Hepatic stellate cell (primary cell): ENCODE data around the gene RALGPS2.
"Not testable (repeated sequence)": the region's sequence is repeated elsewhere in the genome, so short reads cannot be mapped to it uniquely, and the experiment has no call there.

Experiments
- DNase-seq: peaks from one replicate; pipeline ENCODE4 v3.0.0; 2011; ENCODE audit warnings: low spot score

The RALGPS2 gene

GRCh38 chr1:178942285-178943198, 217.5 kb downstream of the RALGPS2 start:
- DNase-seq, result no peak

DNA sequence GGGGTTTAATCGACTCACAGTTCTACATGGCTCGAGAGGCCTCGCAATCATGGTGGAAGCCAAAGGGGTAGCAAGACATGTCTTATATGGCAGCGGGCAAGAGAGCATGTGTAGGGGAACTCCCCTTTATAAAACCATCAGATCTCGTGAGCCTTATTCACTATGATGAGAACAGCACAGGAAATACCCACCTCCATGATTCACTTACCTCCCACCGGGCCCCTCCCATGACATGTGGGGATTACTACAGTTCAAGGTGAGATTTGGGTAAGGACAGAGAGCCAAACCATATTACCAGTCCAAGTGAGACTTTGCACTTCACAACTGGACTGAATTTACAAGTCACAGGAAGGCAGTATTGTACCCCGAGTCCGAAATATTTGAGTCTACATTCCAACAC, 219.7 kb downstream of the RALGPS2 start:
- DNase-seq, result no peak

GRCh38 chr1:178945763-178946266, 220.8 kb downstream of the RALGPS2 start:
- no peak for DNase-seq

GRCh38 chr1:178946416-178946815, 221.4 kb downstream of the RALGPS2 start:
- DNase-seq, result no peak

DNA sequence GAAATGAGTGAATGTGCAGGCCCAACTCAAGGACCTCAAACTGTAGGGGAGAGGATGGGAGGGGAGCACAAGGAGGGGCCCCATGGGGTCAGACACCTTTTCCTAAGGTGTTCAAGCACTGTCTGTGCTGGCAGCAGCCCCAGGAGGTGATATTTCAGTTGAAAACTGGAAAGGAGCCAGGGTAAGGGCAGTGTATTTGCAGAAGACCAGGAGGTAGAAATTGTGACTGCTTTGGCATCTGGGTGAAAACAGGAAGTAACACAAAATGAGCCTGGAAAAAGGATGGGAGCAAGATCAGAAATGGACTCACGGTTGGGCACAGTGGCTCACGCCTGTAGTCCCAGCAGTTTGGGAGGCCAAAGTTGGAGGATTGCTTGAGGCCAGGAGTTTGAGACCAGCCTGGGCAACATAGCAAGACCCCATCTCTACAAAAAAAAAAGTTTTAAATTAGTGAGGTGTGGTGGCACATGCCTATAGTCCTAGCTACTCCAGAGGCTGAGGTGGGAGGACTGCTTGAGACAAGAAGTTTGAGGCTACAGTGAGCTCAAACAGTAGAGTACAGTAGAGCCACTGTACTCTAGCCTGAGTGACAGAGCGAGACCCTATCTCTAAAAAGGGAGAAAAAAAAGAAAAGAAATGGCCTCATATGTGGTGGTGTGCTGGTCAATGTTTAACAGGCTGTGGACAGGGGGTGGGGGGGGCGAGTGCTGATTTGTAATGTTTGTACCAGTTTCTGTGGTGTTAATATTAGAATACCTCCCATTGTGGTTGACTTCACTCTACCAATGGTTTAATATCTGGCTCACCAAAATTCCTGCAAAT, 222.0 kb downstream of the RALGPS2 start:
- DNase-seq, result no peak

DNA sequence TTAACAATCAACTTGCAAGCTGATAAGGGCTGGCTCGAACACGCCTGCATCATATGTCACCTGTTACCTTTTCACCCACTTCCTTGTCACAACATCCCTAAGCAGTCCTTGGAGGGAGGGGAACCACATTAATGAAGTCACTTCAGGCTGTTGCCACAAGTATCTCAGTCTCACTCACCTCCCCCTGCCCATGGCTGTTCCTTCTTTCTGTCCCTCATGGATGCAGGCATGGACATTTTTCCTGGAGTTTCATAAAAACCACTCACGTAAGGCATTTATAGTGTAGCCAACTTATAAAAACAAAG, 222.6 kb downstream of the RALGPS2 start:
- DNase-seq, result no peak

- no peak for DNase-seq
These were observed 223.6 kb downstream of the RALGPS2 start for GRCh38 chr1:178948676-178949075.

DNA sequence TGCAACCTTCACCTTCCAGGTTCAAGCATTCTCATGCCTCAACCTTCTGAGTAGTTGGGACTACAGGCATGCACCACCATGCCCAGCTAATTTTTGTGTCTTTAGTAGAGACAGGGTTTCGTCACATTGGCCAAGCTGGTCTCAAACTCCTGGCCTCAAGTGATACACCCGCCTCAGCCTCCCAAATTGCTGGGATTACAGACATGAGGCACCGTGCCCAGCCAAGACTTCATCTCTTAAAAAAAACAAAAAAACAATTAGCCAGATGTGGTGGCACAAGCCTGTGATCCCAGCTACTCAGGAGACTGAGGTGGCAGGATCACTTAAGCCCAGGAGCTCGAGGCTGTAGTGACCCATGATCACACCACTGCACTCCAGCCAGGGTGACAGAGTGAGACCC, 224.8 kb downstream of the RALGPS2 start:
- not testable (repeated sequence) for DNase-seq

- no peak for DNase-seq
These were observed 226.6 kb downstream of the RALGPS2 start for GRCh38 chr1:178951600-178951999.

DNA sequence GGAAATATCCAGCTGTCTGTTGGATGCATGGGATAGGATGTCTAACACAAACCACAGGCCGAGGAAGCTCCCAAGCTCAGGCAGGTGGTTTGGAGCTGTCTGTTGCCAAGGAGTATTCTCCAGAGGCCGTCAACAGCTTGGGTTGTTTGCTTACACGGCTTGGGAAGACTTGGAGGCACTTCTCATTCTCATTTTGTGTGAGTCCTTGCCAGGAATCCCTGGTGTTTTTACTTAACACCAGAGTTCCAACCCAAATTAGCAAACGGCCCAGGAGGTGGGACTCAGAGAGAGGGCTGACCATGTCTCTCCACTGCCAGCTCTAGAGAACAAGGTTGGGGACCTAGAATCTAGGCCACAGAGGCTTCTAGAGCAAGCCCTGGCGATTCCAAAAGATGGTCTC, 228.0 kb downstream of the RALGPS2 start:
- no peak for DNase-seq

- DNase-seq, result no peak
These were observed 228.7 kb downstream of the RALGPS2 start for GRCh38 chr1:178953538-178954324.

- no peak for DNase-seq
These were observed 229.3 kb downstream of the RALGPS2 start for GRCh38 chr1:178954325-178954690.

GRCh38 chr1:178954937-178955336, 229.9 kb downstream of the RALGPS2 start:
- no peak for DNase-seq

GRCh38 chr1:178955391-178955954, 230.4 kb downstream of the RALGPS2 start:
- no peak for DNase-seq

DNA sequence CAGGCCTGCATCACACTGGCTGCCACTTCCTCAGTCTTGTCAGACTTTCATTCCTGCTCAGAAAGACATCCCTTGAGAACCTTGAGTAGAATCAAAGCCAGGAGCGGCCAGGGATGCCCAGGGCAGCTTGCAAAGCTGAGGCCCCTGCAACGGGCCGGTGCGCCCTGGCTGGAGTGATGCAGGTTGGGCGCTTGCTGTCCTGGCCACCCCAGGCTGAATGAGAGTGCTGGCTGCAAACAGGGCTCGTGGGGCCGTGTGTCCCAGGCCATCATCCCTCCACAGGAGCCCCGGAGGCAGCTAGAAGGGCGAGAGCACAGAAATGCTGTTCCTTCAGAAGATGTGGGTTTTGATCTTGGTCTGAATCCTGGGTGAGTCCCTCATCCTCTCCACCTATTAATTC, 233.4 kb downstream of the RALGPS2 start:
- DNase-seq, result no peak

DNA sequence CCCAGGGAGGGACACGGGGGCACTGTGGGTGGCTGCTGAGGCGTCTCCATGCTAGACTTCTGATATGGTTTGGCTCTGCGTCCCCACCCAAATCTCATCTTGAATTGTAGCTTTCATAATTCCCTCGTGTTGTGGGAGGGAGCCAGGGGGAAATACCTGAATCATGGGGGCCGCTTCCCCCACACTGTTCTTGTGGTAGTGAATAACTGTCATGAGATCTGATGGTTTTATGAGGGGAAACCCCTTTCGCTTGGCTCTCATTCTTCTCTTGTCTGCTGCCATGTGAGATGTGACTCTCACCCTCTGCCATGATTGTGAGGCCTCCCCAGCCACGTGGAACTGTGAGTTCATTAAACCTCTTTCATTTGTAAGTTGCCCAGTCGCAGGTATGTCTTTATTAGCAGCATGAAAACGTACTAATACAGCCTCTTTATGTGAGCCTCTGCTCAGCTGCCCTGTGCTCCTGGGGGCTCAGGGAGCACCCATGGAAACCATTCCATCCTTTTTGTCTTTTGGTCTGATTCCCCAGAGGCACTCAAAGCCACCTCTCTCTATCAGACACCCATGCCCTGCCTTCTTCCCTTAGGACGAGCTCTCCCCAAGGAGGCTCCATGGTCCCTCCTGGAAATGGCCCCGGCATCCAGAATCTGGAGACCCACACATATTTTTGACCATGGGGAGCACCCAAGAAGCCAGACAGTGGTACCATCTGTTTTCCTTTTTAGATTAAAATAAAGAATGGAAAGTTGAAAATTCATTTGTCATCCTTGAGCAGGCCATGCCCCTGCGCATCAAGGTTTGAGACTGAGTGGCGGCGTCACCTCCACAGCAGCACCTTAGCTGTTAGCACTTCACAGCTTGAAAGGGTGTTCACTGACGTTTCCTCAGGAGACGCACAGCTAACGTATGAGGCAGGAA, 234.8 kb downstream of the RALGPS2 start:
- no peak for DNase-seq

DNA sequence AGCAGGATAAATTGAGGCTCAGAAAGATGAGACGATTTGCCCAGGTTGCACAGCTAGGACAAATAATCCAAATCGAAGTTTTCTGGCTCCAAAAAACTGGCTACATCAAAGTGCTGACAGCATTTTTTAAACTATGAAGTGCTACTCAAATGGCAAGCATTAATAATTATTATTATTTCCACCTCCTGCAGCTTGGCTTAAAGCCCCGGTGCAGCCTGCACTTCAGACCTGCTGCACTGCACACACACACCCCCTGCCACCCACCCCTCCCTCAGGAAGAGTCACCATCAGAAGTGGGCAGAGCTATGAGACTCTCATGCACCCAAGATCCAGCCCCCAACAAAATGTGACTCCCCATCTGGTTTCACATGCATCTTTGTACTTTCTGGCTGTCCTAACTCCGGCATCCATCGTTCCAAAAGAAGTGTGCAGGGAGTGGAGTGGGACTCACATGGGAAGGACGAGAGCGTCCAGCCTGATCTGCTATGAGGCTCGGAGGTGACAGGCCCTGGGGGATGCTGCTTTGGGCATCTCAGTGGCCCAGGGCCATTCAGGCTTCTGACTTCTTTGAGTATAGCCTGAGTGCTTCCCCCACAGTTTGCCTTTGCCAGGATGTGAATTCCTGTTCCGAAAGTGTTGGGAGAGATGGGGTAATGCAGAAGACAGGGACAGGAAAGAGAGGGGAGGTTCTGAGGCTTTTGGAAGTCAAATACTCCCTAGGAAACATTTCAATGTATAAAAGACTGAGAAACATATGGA, 235.6 kb downstream of the RALGPS2 start:
- DNase-seq, result no peak

- DNase-seq, result no peak
These were observed 236.3 kb downstream of the RALGPS2 start for GRCh38 chr1:178961331-178961730.

GRCh38 chr1:178961868-178962267, 236.8 kb downstream of the RALGPS2 start:
- DNase-seq, result no peak
